PFSK-1 (cell line): Measurements from ENCODE around the gene KIAA1958.

Experiments used
- FOXP2 ChIP-seq: optimal IDR thresholded peaks from 2 replicates; pipeline ENCODE3; 2011; ENCODE audit warnings: borderline replicate concordance, control low read depth, inconsistent platforms; ENCODE audit not compliant: insufficient read depth; ENCODE audit errors: extremely low read length, extremely low read depth
- POLR2AphosphoS5 ChIP-seq: IDR thresholded peaks from 2 replicates; pipeline ENCODE4 v1.6.1; 2012; ENCODE audit warnings: low read depth, mild to moderate bottlenecking, control low read depth, low read length, moderate library complexity
- SIN3A ChIP-seq: IDR thresholded peaks from 2 replicates; pipeline ENCODE4 v1.6.1; 2012; ENCODE audit warnings: mild to moderate bottlenecking, low read length, moderate library complexity, borderline replicate concordance; ENCODE audit not compliant: insufficient read depth
- TAF1 ChIP-seq: IDR thresholded peaks from 2 replicates; pipeline ENCODE4 v1.6.1; 2012; ENCODE audit warnings: low read length, control low read depth, borderline replicate concordance; ENCODE audit not compliant: insufficient read depth
- TF ChIP-seq, protein P1 (sequence below), 2 experiments: IDR thresholded peaks; 2 replicates each; pipeline versions ENCODE4 v1.6.1 to v1.8.0; 2011 to 2012; ENCODE audit warnings: low read depth in 2 of 2, low read length in 2 of 2, control low read depth in 1 of 2, inconsistent platforms in 1 of 2, mild to moderate bottlenecking in 1 of 2, moderate library complexity in 1 of 2; ENCODE audit not compliant: insufficient read depth in 1 of 2

The KIAA1958 gene

DNA sequence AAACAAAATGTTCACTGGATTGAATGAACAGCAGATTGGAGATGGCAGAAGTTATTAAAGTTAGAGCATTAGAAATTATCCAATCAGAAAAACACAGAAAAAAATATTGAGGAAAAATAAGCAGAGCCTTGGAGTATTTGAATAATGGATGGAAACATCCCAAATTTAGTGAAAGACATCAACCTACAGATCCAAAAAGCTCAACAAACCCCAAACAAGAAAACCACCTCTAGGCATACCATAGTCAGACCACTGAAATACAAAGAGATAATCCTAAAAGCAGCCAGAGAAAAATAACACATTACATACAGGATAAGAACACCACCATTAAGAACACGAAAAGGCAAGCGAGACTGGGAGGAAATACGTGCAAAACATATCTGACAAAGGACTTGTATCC, 226.1 kb downstream of the KIAA1958 start:
- TF ChIP-seq POLR2AphosphoS5, result no peak
- no peak for TF ChIP-seq TAF1
- no peak for TF ChIP-seq FOXP2
- TF ChIP-seq, protein P1, sequence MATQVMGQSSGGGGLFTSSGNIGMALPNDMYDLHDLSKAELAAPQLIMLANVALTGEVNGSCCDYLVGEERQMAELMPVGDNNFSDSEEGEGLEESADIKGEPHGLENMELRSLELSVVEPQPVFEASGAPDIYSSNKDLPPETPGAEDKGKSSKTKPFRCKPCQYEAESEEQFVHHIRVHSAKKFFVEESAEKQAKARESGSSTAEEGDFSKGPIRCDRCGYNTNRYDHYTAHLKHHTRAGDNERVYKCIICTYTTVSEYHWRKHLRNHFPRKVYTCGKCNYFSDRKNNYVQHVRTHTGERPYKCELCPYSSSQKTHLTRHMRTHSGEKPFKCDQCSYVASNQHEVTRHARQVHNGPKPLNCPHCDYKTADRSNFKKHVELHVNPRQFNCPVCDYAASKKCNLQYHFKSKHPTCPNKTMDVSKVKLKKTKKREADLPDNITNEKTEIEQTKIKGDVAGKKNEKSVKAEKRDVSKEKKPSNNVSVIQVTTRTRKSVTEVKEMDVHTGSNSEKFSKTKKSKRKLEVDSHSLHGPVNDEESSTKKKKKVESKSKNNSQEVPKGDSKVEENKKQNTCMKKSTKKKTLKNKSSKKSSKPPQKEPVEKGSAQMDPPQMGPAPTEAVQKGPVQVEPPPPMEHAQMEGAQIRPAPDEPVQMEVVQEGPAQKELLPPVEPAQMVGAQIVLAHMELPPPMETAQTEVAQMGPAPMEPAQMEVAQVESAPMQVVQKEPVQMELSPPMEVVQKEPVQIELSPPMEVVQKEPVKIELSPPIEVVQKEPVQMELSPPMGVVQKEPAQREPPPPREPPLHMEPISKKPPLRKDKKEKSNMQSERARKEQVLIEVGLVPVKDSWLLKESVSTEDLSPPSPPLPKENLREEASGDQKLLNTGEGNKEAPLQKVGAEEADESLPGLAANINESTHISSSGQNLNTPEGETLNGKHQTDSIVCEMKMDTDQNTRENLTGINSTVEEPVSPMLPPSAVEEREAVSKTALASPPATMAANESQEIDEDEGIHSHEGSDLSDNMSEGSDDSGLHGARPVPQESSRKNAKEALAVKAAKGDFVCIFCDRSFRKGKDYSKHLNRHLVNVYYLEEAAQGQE (IDR thresholded peaks at IDR 0.05; ENCODE audit: insufficient read depth in 1 of 2, low read depth in 2 of 2, low read length in 2 of 2), result no peak
- no peak for TF ChIP-seq SIN3A

DNA sequence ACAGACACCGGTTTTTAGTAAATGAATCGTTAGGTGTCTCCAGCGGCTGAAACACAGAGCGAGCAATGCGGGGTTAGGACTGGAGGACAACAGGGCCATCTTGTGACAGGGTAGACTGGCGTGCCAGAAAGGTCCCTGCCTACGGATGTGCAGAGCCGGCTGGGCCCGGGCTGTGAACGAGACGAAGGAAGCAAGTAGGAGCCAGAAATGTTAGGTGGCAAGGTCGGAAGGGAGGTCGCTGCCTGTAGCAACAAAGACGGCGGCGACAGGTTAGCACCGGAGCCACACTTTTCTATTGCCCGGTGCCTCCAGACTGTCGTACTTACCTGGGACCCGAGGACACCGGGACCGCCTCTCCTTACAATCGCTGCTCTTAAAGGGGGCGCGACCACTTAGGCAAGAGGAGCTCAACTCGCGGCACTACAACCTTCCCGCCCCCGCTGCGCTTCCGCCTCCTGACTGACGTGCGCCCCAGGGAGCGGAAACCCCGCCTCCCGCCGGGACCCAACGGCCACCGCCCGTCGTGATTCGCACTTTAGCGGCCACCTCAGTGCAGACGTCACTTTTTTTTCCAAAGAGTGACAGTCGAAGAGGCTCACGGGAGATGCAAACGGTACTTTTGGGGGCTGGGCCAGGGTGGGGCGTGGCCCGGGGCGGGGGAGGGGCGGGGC, 231.2 kb downstream of the KIAA1958 start, which contains the start of gene INIP:
Gene INIP (minus strand): TSS at position 457 of the 671 bp plus-strand sequence. CDS start 1,632 bp downstream, outside the sequence.
- TF ChIP-seq, protein P1 (IDR thresholded peaks at IDR 0.05; ENCODE audit: insufficient read depth in 1 of 2, low read depth in 2 of 2, low read length in 2 of 2), result no peak
- TF ChIP-seq SIN3A, result no peak
- no peak for TF ChIP-seq TAF1
- peak; percentile 75 for TF ChIP-seq FOXP2
- TF ChIP-seq POLR2AphosphoS5, result peak; percentile 67; the same call in 1 of the 2 replicates
